IMR-90 (cell line): ENCODE results near the gene CARS2. TPM values are rescaled to one million over a fixed set of nuclear protein-coding genes. Genes with fewer than 3 reads are reported as not detected.

ENCODE experiments used
- ATAC-seq: fragments of 200-7000 bp; cut with Tn5 transposase; 2 replicates; pipeline ENCODE4 v1.9.1; 2020; ENCODE audit warnings: low read depth, mild to moderate bottlenecking, moderate library complexity
- BruUV-seq: library from RNA; stranded (reverse); fragments of 400-500 nt; replicated peaks from 2 replicates; lab custom pipeline; 2021; lab: Mats Ljungman, UMichigan
- CTCF ChIA-PET: fragments of 300-600 bp; formaldehyde crosslinking; extraction: SDS; loops from one replicate; lab custom pipeline; 2021; ENCODE audit warnings: antibody characterized with exemption; lab: Yijun Ruan, JAX
- POLR2A ChIA-PET: fragments of 300-600 bp; sonication (Branson Sonifier 250); formaldehyde crosslinking; loops from one replicate; lab custom pipeline; 2022; ENCODE audit warnings: antibody characterized with exemption; ENCODE audit not compliant: unreplicated experiment; lab: Charles Lee
- DNase-seq: peaks from one replicate; pipeline ENCODE4 v3.0.0; 2013
- H2AFZ ChIP-seq: replicated peaks from 2 replicates; pipeline ENCODE3; 2013; ENCODE audit warnings: low read length, mild to moderate bottlenecking; ENCODE audit not compliant: poor library complexity
- H2AK5ac ChIP-seq: 2 replicates; pipeline ENCODE4 v1.6.1; 2013; ENCODE audit warnings: low read depth, low read length, inconsistent platforms
- H2AK9ac ChIP-seq: replicated peaks from 2 replicates; pipeline ENCODE3; 2013; ENCODE audit warnings: mild to moderate bottlenecking, low read depth, low read length, moderate library complexity; ENCODE audit not compliant: poor library complexity
- H2BK120ac ChIP-seq: 2 replicates; pipeline ENCODE4 v1.6.1; 2013; ENCODE audit warnings: low read depth, low read length, inconsistent platforms
- H2BK15ac ChIP-seq: 3 replicates; pipeline ENCODE4 v1.6.1; 2013; ENCODE audit warnings: low read depth, low read length, inconsistent platforms
- H2BK20ac ChIP-seq: 2 replicates; pipeline ENCODE4 v1.6.1; 2013; ENCODE audit warnings: low read depth, mild to moderate bottlenecking, inconsistent platforms, low read length, moderate library complexity
- H2BK5ac ChIP-seq: 2 replicates; pipeline ENCODE4 v1.6.1; 2013; ENCODE audit warnings: mild to moderate bottlenecking, low read depth, low read length, inconsistent platforms; ENCODE audit not compliant: poor library complexity, severe bottlenecking
- H3K14ac ChIP-seq: replicated peaks from 2 replicates; pipeline ENCODE4 v1.6.1; 2013; ENCODE audit warnings: low read depth, low read length, inconsistent platforms
- H3K18ac ChIP-seq: 2 replicates; pipeline ENCODE4 v1.6.1; 2013; ENCODE audit warnings: low read depth, low read length, control low read depth
- H3K23ac ChIP-seq: 2 replicates; pipeline ENCODE4 v1.6.1; 2013; ENCODE audit warnings: low read depth, low read length, inconsistent platforms
- H3K27ac ChIP-seq: 2 replicates; pipeline ENCODE4 v1.5.1; 2013; ENCODE audit warnings: mild to moderate bottlenecking, control low read depth, low read length; ENCODE audit not compliant: insufficient read depth
- H3K27me3 ChIP-seq: 2 replicates; pipeline ENCODE4 v1.6.1; 2013; ENCODE audit warnings: low read length; ENCODE audit not compliant: control insufficient read depth, insufficient read depth
- H3K36me3 ChIP-seq: 2 replicates; pipeline ENCODE4 v1.6.1; 2013; ENCODE audit warnings: low read length, mixed read lengths; ENCODE audit not compliant: control insufficient read depth, insufficient read depth
- H3K4ac ChIP-seq: 2 replicates; pipeline ENCODE4 v1.6.1; 2013; ENCODE audit warnings: low read depth, low read length, inconsistent platforms
- H3K4me1 ChIP-seq: 2 replicates; pipeline ENCODE4 v1.6.1; 2013; ENCODE audit warnings: low read length, mixed read lengths; ENCODE audit not compliant: control insufficient read depth, insufficient read depth
- H3K4me2 ChIP-seq: 2 replicates; pipeline ENCODE4 v1.6.1; 2013; ENCODE audit warnings: low read depth, mild to moderate bottlenecking, control low read depth, low read length, moderate library complexity
- H3K4me3 ChIP-seq: 2 replicates; pipeline ENCODE4 v1.5.1; 2013; ENCODE audit warnings: low read depth, mild to moderate bottlenecking, control low read depth, low read length, moderate library complexity; ENCODE audit not compliant: insufficient read depth
- H3K56ac ChIP-seq: 2 replicates; pipeline ENCODE4 v1.6.1; 2013; ENCODE audit warnings: low read length, inconsistent platforms; ENCODE audit not compliant: insufficient read depth; ENCODE audit errors: extremely low read depth
- H3K79me1 ChIP-seq, 2 experiments: 2 replicates each; pipeline ENCODE4 v1.6.1; 2013; ENCODE audit warnings: low read length in 2 of 2, inconsistent platforms in 1 of 2, low read depth in 1 of 2
- H3K9ac ChIP-seq: 2 replicates; pipeline ENCODE4 v1.6.1; 2013; ENCODE audit warnings: low read depth, low read length, control low read depth
- H3K9me1 ChIP-seq: 2 replicates; pipeline ENCODE4 v1.6.1; 2013; ENCODE audit warnings: low read length, inconsistent platforms; ENCODE audit not compliant: insufficient read depth
- H3K9me3 ChIP-seq: 2 replicates; pipeline ENCODE4 v1.6.1; 2013; ENCODE audit warnings: low read length; ENCODE audit not compliant: control insufficient read depth, insufficient read depth
- H4K20me1 ChIP-seq: 2 replicates; pipeline ENCODE4 v1.6.1; 2013; ENCODE audit warnings: low read length, inconsistent platforms; ENCODE audit not compliant: insufficient read depth
- H4K5ac ChIP-seq: 2 replicates; pipeline ENCODE4 v1.6.1; 2013; ENCODE audit warnings: mild to moderate bottlenecking, low read depth, low read length, control low read depth
- H4K8ac ChIP-seq, 2 experiments: 2 replicates each; pipeline ENCODE4 v1.6.1; 2013; ENCODE audit warnings: low read depth in 2 of 2, low read length in 2 of 2, control low read depth in 1 of 2, inconsistent platforms in 1 of 2
- H4K91ac ChIP-seq: 2 replicates; pipeline ENCODE4 v1.6.1; 2013; ENCODE audit warnings: low read depth, low read length, inconsistent platforms; ENCODE audit not compliant: insufficient read depth
- CHD1 ChIP-seq: IDR thresholded peaks from 2 replicates; pipeline ENCODE4 v1.6.1; 2012; ENCODE audit warnings: low read depth, low read length, improper control_type of control experiment
- MAFK ChIP-seq: IDR thresholded peaks from 2 replicates; pipeline ENCODE4 v1.6.1; 2012; ENCODE audit warnings: low read depth, low read length, improper control_type of control experiment
- NFE2L2 ChIP-seq: fragments of 150-350 bp; IDR thresholded peaks from 2 replicates; pipeline ENCODE4 v1.6.1; 2016; ENCODE audit warnings: low read depth, mild to moderate bottlenecking, low read length
- POLR2A ChIP-seq: IDR thresholded peaks from 2 replicates; pipeline ENCODE4 v1.6.1; 2012; ENCODE audit warnings: mild to moderate bottlenecking, low read depth, low read length
- RAD21 ChIP-seq: IDR thresholded peaks from 2 replicates; pipeline ENCODE4 v1.6.1; 2012; ENCODE audit warnings: low read length, improper control_type of control experiment
- RCOR1 ChIP-seq: IDR thresholded peaks from 2 replicates; pipeline ENCODE4 v1.6.1; 2012; ENCODE audit warnings: mild to moderate bottlenecking, low read length, improper control_type of control experiment; ENCODE audit not compliant: insufficient replicate concordance
- SMC3 ChIP-seq: fragments of 150-350 bp; IDR thresholded peaks from 2 replicates; pipeline ENCODE4 v1.6.1; 2016; ENCODE audit warnings: low read depth, mild to moderate bottlenecking, antibody characterized with exemption, low read length, moderate library complexity
- WGBS, 2 experiments: methylation state at CpG; one replicate each; pipeline versions ENCODE4 v1.1.5 to v1.1.7; 2013; ENCODE audit warnings: missing lambda C conversion rate in 2 of 2; ENCODE audit not compliant: insufficient read length in 1 of 2; ENCODE audit errors: extremely low coverage in 2 of 2; 5-methylcytosine and 5-hydroxymethylcytosine counted together
- dilution Hi-C: fragments of 300-500 bp; cut with HindIII; formaldehyde crosslinking; loops from one replicate; pipeline ENCODE4 v1.14.3; 2018; ENCODE audit warnings: low sequenced_read_pairs; ENCODE audit not compliant: unreplicated experiment
- in situ Hi-C: fragments of 300-500 bp; cut with MboI; formaldehyde crosslinking; loops from 3 replicates; pipeline ENCODE4 v1.14.3; 2019; ENCODE audit warnings: low sequenced_read_pairs, inconsistent platforms, mixed read lengths
- intact Hi-C: fragments of 100-400 bp; cut with micrococcal nuclease; formaldehyde crosslinking; loops from 2 replicates; pipeline ENCODE4 v1.10.0; 2022
- polyA plus RNA-seq, 3 experiments: library from polyadenylated mRNA; depleted of rRNA; stranded (reverse); fragments of >200 nt; gene quantifications; 2 replicates each; pipeline ENCODE4 v1.2.3, GENCODE V29; 2012; ENCODE audit warnings: low replicate concordance in 1 of 3
- total RNA-seq: library from RNA; depleted of rRNA; stranded (reverse); fragments of >200 nt; gene quantifications from 2 replicates; pipeline ENCODE4 v1.2.3, GENCODE V29; 2012
- TF ChIP-seq, protein P1 (sequence below): fragments of 150-350 bp; IDR thresholded peaks from 2 replicates; pipeline ENCODE4 v1.6.1; 2017; ENCODE audit warnings: mild to moderate bottlenecking, antibody characterized with exemption, low read length, low read depth

Gene CARS2
- total and polyA plus RNA-seq, 2 of the 4 experiments (the other 2 are of a cell fraction) = 76.2 to 76.4 TPM

DNA sequence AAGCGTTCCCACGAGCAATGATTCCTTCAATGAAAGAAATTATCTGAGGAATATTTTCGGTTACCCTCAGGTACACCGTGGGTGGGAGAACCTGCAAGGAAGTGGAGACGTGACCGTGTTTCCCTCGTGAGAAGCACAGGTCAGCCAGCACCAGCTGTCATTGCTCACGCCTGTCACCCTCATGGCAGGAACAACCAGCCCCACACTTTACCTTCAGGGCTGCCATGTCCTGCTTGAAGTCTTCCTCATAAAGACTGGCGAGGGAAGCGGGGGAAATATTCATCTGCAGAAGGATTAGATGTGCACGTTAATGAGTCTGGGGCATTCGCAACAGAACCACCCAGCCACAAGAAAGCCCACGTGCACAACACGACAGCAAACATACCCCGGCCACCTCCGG, 18.2 kb downstream of the CARS2 start:
- peaks cover 39% of the 10 kb centered on the region for H3K36me3 ChIP-seq
- intact Hi-C loops = no loop called here
- H2AFZ ChIP-seq = peak overlapping the region; percentile 21
- H2BK5ac ChIP-seq = no peak overlapping the region
- no peak overlapping the region for H3K23ac ChIP-seq
- no peak for TF ChIP-seq NFE2L2
- TF ChIP-seq RCOR1 = no peak
- TF ChIP-seq RAD21 = no peak
- TF ChIP-seq SMC3 = no peak
- TF ChIP-seq, protein P1, sequence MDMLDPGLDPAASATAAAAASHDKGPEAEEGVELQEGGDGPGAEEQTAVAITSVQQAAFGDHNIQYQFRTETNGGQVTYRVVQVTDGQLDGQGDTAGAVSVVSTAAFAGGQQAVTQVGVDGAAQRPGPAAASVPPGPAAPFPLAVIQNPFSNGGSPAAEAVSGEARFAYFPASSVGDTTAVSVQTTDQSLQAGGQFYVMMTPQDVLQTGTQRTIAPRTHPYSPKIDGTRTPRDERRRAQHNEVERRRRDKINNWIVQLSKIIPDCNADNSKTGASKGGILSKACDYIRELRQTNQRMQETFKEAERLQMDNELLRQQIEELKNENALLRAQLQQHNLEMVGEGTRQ = no peak
- TF ChIP-seq MAFK = no peak
- TF ChIP-seq POLR2A = no peak
- TF ChIP-seq CHD1 = no peak
- ATAC-seq (no peak), DNase-seq (no peak)
- POLR2A ChIA-PET = no interaction called here
- in situ Hi-C loops = no loop called here
- H3K4me3 ChIP-seq = no peak overlapping the region
- H3K18ac ChIP-seq = no peak overlapping the region
- no peak overlapping the region for H3K9ac ChIP-seq
- CTCF ChIA-PET = no interaction called here
- no peak overlapping the region for H3K14ac ChIP-seq
- H3K4me2 ChIP-seq = no peak overlapping the region
- no peaks in the 10 kb centered on the region for H3K27me3 ChIP-seq
- H4K20me1 ChIP-seq = peaks cover 2% of the 10 kb centered on the region
- no peak overlapping the region for H3K56ac ChIP-seq
- H3K9me3 ChIP-seq = no peaks in the 10 kb centered on the region
- H3K79me1 ChIP-seq = peaks cover 9 to 24% of the 10 kb centered on the region in 2 experiments
- H2AK9ac ChIP-seq = no peak overlapping the region
- 95% methylated on average over 4 of the region's 16 CpGs; no CpG with 5 or more reads in 1 of the 2 experiments for WGBS, 2 experiments
- no peak overlapping the region for H4K5ac ChIP-seq
- BruUV-seq = no TSS peak
- H2AK5ac ChIP-seq = no peak overlapping the region
- no peak overlapping the region for H2BK20ac ChIP-seq
- no peak overlapping the region for H2BK15ac ChIP-seq
- no peak overlapping the region for H4K91ac ChIP-seq
- dilution Hi-C loops = no loop called here
- H3K4ac ChIP-seq = no peak overlapping the region
- no peak overlapping the region for H3K27ac ChIP-seq
- H4K8ac ChIP-seq = no peak overlapping the region
- 0 out of 2 replicates have a peak, but pooled peaks cover 2% of the 10 kb centered on the region for H3K9me1 ChIP-seq
- H2BK120ac ChIP-seq = no peak overlapping the region
- H3K4me1 ChIP-seq = peaks cover 3% of the 10 kb centered on the region; the same call in 1 of the 2 replicates
